ENCODE results near the gene PHLPP1. TPM values are rescaled to one million over a fixed set of nuclear protein-coding genes. Genes with fewer than 3 reads are reported as not detected.

The PHLPP1 gene
- total RNA-seq, 4 donors from 2014 or later, result 5.5 to 9.7 (median 8.0) TPM

DNA sequence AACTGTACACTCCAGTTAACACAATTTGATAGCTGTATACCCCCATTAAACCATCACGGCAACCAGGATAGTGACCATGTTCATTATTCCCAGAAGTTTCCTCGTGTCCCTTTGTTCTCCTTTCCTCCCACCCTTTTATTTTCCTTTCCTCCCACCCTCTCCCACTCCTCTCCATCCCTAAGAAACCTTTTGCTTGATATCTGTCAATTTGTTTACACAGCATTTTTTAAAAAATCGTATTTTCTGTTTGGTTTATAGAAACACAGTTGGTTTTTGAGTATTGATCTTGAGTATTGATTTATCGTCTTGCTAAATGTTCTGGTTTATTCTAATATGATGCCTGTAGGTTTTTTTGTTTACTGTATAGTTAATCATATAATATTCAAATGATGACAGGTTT, 119.4 kb downstream of the PHLPP1 start:
- TF ChIP-seq CTCF (IDR thresholded peaks at IDR 0.05 in 4 of 5, conservative IDR thresholded peaks at IDR 0.05 in 1 of 5) (no peak), POLR2A (IDR thresholded peaks at IDR 0.05) (no peak)
- Histone ChIP-seq H3K4me1 (peaks cover 0 to 9% of the 10 kb centered on the region in 2 donors), H3K27me3 (no peaks in the 10 kb centered on the region), H3K4me3 (no peak overlapping the region), H3K27ac (no peak overlapping the region), H3K9me3 (no peaks in the 10 kb centered on the region), H3K36me3 (peaks cover 0 to 8% of the 10 kb centered on the region in 2 donors)
- in situ Hi-C loops (cut with MboI; ENCODE audit: low sequenced_read_pairs in 4 of 4), result no loop called here
- ATAC-seq (no peak), DNase-seq (no peak)
- intact Hi-C loops (cut with DNase I; ENCODE audit: low total_unique reads), result no loop called here

- intact Hi-C loops (cut with DNase I; ENCODE audit: low total_unique reads), result no loop called here
- in situ Hi-C loops (cut with MboI; ENCODE audit: low sequenced_read_pairs in 4 of 4), result no loop called here
- no peak for DNase-seq
- TF ChIP-seq CTCF (IDR thresholded peaks at IDR 0.05 in 4 of 5, conservative IDR thresholded peaks at IDR 0.05 in 1 of 5), result no peak
- TF ChIP-seq POLR2A (IDR thresholded peaks at IDR 0.05), result no peak
- Histone ChIP-seq H3K27ac (no peak overlapping the region), H3K9me3 (no peaks in the 10 kb centered on the region), H3K36me3 (no peaks in the 10 kb centered on the region), H3K4me3 (no peak overlapping the region), H3K4me1 (peaks cover 0 to 6% of the 10 kb centered on the region in 2 donors), H3K27me3 (no peaks in the 10 kb centered on the region)
- no peak for ATAC-seq
Measured at GRCh38 chr18:62837011-62837410, 121.7 kb downstream of the PHLPP1 start.

- H3K4me1 ChIP-seq, result no peaks in the 10 kb centered on the region
- no peaks in the 10 kb centered on the region for H3K36me3 ChIP-seq
- DNase-seq, result no peak
- intact Hi-C loops (cut with DNase I; ENCODE audit: low total_unique reads) (no loop called here), in situ Hi-C loops (cut with MboI; ENCODE audit: low sequenced_read_pairs in 4 of 4) (no loop called here)
- H3K4me3 ChIP-seq, result no peak overlapping the region
- TF ChIP-seq POLR2A (IDR thresholded peaks at IDR 0.05) (no peak), CTCF (IDR thresholded peaks at IDR 0.05 in 4 of 5, conservative IDR thresholded peaks at IDR 0.05 in 1 of 5) (no peak)
- no peak overlapping the region for H3K27ac ChIP-seq
- no peaks in the 10 kb centered on the region for H3K27me3 ChIP-seq
- no peaks in the 10 kb centered on the region for H3K9me3 ChIP-seq
- ATAC-seq, result no peak
Measured at GRCh38 chr18:62838475-62839098, 123.2 kb downstream of the PHLPP1 start.

GRCh38 chr18:62839874-62840713, 124.8 kb downstream of the PHLPP1 start:
- DNase-seq (no peak), ATAC-seq (no peak)
- Histone ChIP-seq H3K27me3 (no peaks in the 10 kb centered on the region), H3K9me3 (no peaks in the 10 kb centered on the region), H3K4me1 (no peaks in the 10 kb centered on the region), H3K4me3 (no peak overlapping the region), H3K27ac (no peak overlapping the region), H3K36me3 (no peaks in the 10 kb centered on the region)
- TF ChIP-seq POLR2A (IDR thresholded peaks at IDR 0.05), result no peak
- TF ChIP-seq CTCF (IDR thresholded peaks at IDR 0.05 in 4 of 5, conservative IDR thresholded peaks at IDR 0.05 in 1 of 5), result no peak
- intact Hi-C loops (cut with DNase I; ENCODE audit: low total_unique reads) (no loop called here), in situ Hi-C loops (cut with MboI; ENCODE audit: low sequenced_read_pairs in 4 of 4) (no loop called here)

Measured in gastrocnemius medialis (tissue), 4 donors.